IMR-90 (cell line): Measurements from ENCODE around the gene MAT2A. TPM values are rescaled to one million over a fixed set of nuclear protein-coding genes. Genes with fewer than 3 reads are reported as not detected.
A peak's percentile ranks its signal among the peaks of the same experiment; 100 is the strongest.

ENCODE experiments used
- ATAC-seq: fragments of 200-7000 bp; cut with Tn5 transposase; 2 replicates; pipeline ENCODE4 v1.9.1; 2020; ENCODE audit warnings: low read depth, mild to moderate bottlenecking, moderate library complexity
- BruUV-seq: library from RNA; stranded (reverse); fragments of 400-500 nt; replicated peaks from 2 replicates; lab custom pipeline; 2021; lab: Mats Ljungman, UMichigan
- CTCF ChIA-PET: fragments of 300-600 bp; formaldehyde crosslinking; extraction: SDS; loops from one replicate; lab custom pipeline; 2021; ENCODE audit warnings: antibody characterized with exemption; lab: Yijun Ruan, JAX
- POLR2A ChIA-PET: fragments of 300-600 bp; sonication (Branson Sonifier 250); formaldehyde crosslinking; loops from one replicate; lab custom pipeline; 2022; ENCODE audit warnings: antibody characterized with exemption; ENCODE audit not compliant: unreplicated experiment; lab: Charles Lee
- DNase-seq: peaks from one replicate; pipeline ENCODE4 v3.0.0; 2013
- H2AFZ ChIP-seq: replicated peaks from 2 replicates; pipeline ENCODE3; 2013; ENCODE audit warnings: low read length, mild to moderate bottlenecking; ENCODE audit not compliant: poor library complexity
- H2AK5ac ChIP-seq: 2 replicates; pipeline ENCODE4 v1.6.1; 2013; ENCODE audit warnings: low read depth, low read length, inconsistent platforms
- H2AK9ac ChIP-seq: replicated peaks from 2 replicates; pipeline ENCODE3; 2013; ENCODE audit warnings: mild to moderate bottlenecking, low read depth, low read length, moderate library complexity; ENCODE audit not compliant: poor library complexity
- H2BK120ac ChIP-seq: 2 replicates; pipeline ENCODE4 v1.6.1; 2013; ENCODE audit warnings: low read depth, low read length, inconsistent platforms
- H2BK15ac ChIP-seq: 3 replicates; pipeline ENCODE4 v1.6.1; 2013; ENCODE audit warnings: low read depth, low read length, inconsistent platforms
- H2BK20ac ChIP-seq: 2 replicates; pipeline ENCODE4 v1.6.1; 2013; ENCODE audit warnings: low read depth, mild to moderate bottlenecking, inconsistent platforms, low read length, moderate library complexity
- H2BK5ac ChIP-seq: 2 replicates; pipeline ENCODE4 v1.6.1; 2013; ENCODE audit warnings: mild to moderate bottlenecking, low read depth, low read length, inconsistent platforms; ENCODE audit not compliant: poor library complexity, severe bottlenecking
- H3K14ac ChIP-seq: replicated peaks from 2 replicates; pipeline ENCODE4 v1.6.1; 2013; ENCODE audit warnings: low read depth, low read length, inconsistent platforms
- H3K18ac ChIP-seq: 2 replicates; pipeline ENCODE4 v1.6.1; 2013; ENCODE audit warnings: low read depth, low read length, control low read depth
- H3K23ac ChIP-seq: 2 replicates; pipeline ENCODE4 v1.6.1; 2013; ENCODE audit warnings: low read depth, low read length, inconsistent platforms
- H3K27ac ChIP-seq: 2 replicates; pipeline ENCODE4 v1.5.1; 2013; ENCODE audit warnings: mild to moderate bottlenecking, control low read depth, low read length; ENCODE audit not compliant: insufficient read depth
- H3K27me3 ChIP-seq: 2 replicates; pipeline ENCODE4 v1.6.1; 2013; ENCODE audit warnings: low read length; ENCODE audit not compliant: control insufficient read depth, insufficient read depth
- H3K36me3 ChIP-seq: 2 replicates; pipeline ENCODE4 v1.6.1; 2013; ENCODE audit warnings: low read length, mixed read lengths; ENCODE audit not compliant: control insufficient read depth, insufficient read depth
- H3K4ac ChIP-seq: 2 replicates; pipeline ENCODE4 v1.6.1; 2013; ENCODE audit warnings: low read depth, low read length, inconsistent platforms
- H3K4me1 ChIP-seq: 2 replicates; pipeline ENCODE4 v1.6.1; 2013; ENCODE audit warnings: low read length, mixed read lengths; ENCODE audit not compliant: control insufficient read depth, insufficient read depth
- H3K4me2 ChIP-seq: 2 replicates; pipeline ENCODE4 v1.6.1; 2013; ENCODE audit warnings: low read depth, mild to moderate bottlenecking, control low read depth, low read length, moderate library complexity
- H3K4me3 ChIP-seq: 2 replicates; pipeline ENCODE4 v1.5.1; 2013; ENCODE audit warnings: low read depth, mild to moderate bottlenecking, control low read depth, low read length, moderate library complexity; ENCODE audit not compliant: insufficient read depth
- H3K56ac ChIP-seq: 2 replicates; pipeline ENCODE4 v1.6.1; 2013; ENCODE audit warnings: low read length, inconsistent platforms; ENCODE audit not compliant: insufficient read depth; ENCODE audit errors: extremely low read depth
- H3K79me1 ChIP-seq, 2 experiments: 2 replicates each; pipeline ENCODE4 v1.6.1; 2013; ENCODE audit warnings: low read length in 2 of 2, inconsistent platforms in 1 of 2, low read depth in 1 of 2
- H3K9ac ChIP-seq: 2 replicates; pipeline ENCODE4 v1.6.1; 2013; ENCODE audit warnings: low read depth, low read length, control low read depth
- H3K9me1 ChIP-seq: 2 replicates; pipeline ENCODE4 v1.6.1; 2013; ENCODE audit warnings: low read length, inconsistent platforms; ENCODE audit not compliant: insufficient read depth
- H3K9me3 ChIP-seq: 2 replicates; pipeline ENCODE4 v1.6.1; 2013; ENCODE audit warnings: low read length; ENCODE audit not compliant: control insufficient read depth, insufficient read depth
- H4K20me1 ChIP-seq: 2 replicates; pipeline ENCODE4 v1.6.1; 2013; ENCODE audit warnings: low read length, inconsistent platforms; ENCODE audit not compliant: insufficient read depth
- H4K5ac ChIP-seq: 2 replicates; pipeline ENCODE4 v1.6.1; 2013; ENCODE audit warnings: mild to moderate bottlenecking, low read depth, low read length, control low read depth
- H4K8ac ChIP-seq, 2 experiments: 2 replicates each; pipeline ENCODE4 v1.6.1; 2013; ENCODE audit warnings: low read depth in 2 of 2, low read length in 2 of 2, control low read depth in 1 of 2, inconsistent platforms in 1 of 2
- H4K91ac ChIP-seq: 2 replicates; pipeline ENCODE4 v1.6.1; 2013; ENCODE audit warnings: low read depth, low read length, inconsistent platforms; ENCODE audit not compliant: insufficient read depth
- BHLHE40 ChIP-seq: fragments of 150-350 bp; IDR thresholded peaks from 2 replicates; pipeline ENCODE4 v1.6.1; 2016; ENCODE audit warnings: mild to moderate bottlenecking, low read depth, low read length
- CEBPB ChIP-seq: IDR thresholded peaks from 2 replicates; pipeline ENCODE4 v1.6.1; 2012; ENCODE audit warnings: low read depth, low read length, improper control_type of control experiment
- CHD1 ChIP-seq: IDR thresholded peaks from 2 replicates; pipeline ENCODE4 v1.6.1; 2012; ENCODE audit warnings: low read depth, low read length, improper control_type of control experiment
- MAFK ChIP-seq: IDR thresholded peaks from 2 replicates; pipeline ENCODE4 v1.6.1; 2012; ENCODE audit warnings: low read depth, low read length, improper control_type of control experiment
- MXI1 ChIP-seq: IDR thresholded peaks from 2 replicates; pipeline ENCODE4 v1.6.1; 2012; ENCODE audit warnings: low read depth, mild to moderate bottlenecking, low read length, moderate library complexity, borderline replicate concordance
- POLR2A ChIP-seq: IDR thresholded peaks from 2 replicates; pipeline ENCODE4 v1.6.1; 2012; ENCODE audit warnings: mild to moderate bottlenecking, low read depth, low read length
- RAD21 ChIP-seq: IDR thresholded peaks from 2 replicates; pipeline ENCODE4 v1.6.1; 2012; ENCODE audit warnings: low read length, improper control_type of control experiment
- SMC3 ChIP-seq: fragments of 150-350 bp; IDR thresholded peaks from 2 replicates; pipeline ENCODE4 v1.6.1; 2016; ENCODE audit warnings: low read depth, mild to moderate bottlenecking, antibody characterized with exemption, low read length, moderate library complexity
- WGBS, 2 experiments: methylation state at CpG; one replicate each; pipeline versions ENCODE4 v1.1.5 to v1.1.7; 2013; ENCODE audit warnings: missing lambda C conversion rate in 2 of 2; ENCODE audit not compliant: insufficient read length in 1 of 2; ENCODE audit errors: extremely low coverage in 2 of 2; 5-methylcytosine and 5-hydroxymethylcytosine counted together
- dilution Hi-C: fragments of 300-500 bp; cut with HindIII; formaldehyde crosslinking; loops from one replicate; pipeline ENCODE4 v1.14.3; 2018; ENCODE audit warnings: low sequenced_read_pairs; ENCODE audit not compliant: unreplicated experiment
- in situ Hi-C: fragments of 300-500 bp; cut with MboI; formaldehyde crosslinking; loops from 3 replicates; pipeline ENCODE4 v1.14.3; 2019; ENCODE audit warnings: low sequenced_read_pairs, inconsistent platforms, mixed read lengths
- intact Hi-C: fragments of 100-400 bp; cut with micrococcal nuclease; formaldehyde crosslinking; loops from 2 replicates; pipeline ENCODE4 v1.10.0; 2022
- polyA plus RNA-seq, 3 experiments: library from polyadenylated mRNA; depleted of rRNA; stranded (reverse); fragments of >200 nt; gene quantifications; 2 replicates each; pipeline ENCODE4 v1.2.3, GENCODE V29; 2012; ENCODE audit warnings: low replicate concordance in 1 of 3
- total RNA-seq: library from RNA; depleted of rRNA; stranded (reverse); fragments of >200 nt; gene quantifications from 2 replicates; pipeline ENCODE4 v1.2.3, GENCODE V29; 2012
- TF ChIP-seq, protein P1 (sequence below): conservative IDR thresholded peaks from 2 replicates; pipeline ENCODE4 v1.5.1; 2012; ENCODE audit warnings: mild to moderate bottlenecking, low read depth, low read length, improper control_type of control experiment
- TF ChIP-seq, protein P2 (sequence below): fragments of 150-350 bp; IDR thresholded peaks from 2 replicates; pipeline ENCODE4 v1.6.1; 2016; ENCODE audit warnings: low read depth, mild to moderate bottlenecking, low read length, moderate library complexity, borderline replicate concordance

The MAT2A gene
- total and polyA plus RNA-seq, 2 of the 4 experiments (the other 2 are of a cell fraction), result 94.1 to 223 TPM

DNA sequence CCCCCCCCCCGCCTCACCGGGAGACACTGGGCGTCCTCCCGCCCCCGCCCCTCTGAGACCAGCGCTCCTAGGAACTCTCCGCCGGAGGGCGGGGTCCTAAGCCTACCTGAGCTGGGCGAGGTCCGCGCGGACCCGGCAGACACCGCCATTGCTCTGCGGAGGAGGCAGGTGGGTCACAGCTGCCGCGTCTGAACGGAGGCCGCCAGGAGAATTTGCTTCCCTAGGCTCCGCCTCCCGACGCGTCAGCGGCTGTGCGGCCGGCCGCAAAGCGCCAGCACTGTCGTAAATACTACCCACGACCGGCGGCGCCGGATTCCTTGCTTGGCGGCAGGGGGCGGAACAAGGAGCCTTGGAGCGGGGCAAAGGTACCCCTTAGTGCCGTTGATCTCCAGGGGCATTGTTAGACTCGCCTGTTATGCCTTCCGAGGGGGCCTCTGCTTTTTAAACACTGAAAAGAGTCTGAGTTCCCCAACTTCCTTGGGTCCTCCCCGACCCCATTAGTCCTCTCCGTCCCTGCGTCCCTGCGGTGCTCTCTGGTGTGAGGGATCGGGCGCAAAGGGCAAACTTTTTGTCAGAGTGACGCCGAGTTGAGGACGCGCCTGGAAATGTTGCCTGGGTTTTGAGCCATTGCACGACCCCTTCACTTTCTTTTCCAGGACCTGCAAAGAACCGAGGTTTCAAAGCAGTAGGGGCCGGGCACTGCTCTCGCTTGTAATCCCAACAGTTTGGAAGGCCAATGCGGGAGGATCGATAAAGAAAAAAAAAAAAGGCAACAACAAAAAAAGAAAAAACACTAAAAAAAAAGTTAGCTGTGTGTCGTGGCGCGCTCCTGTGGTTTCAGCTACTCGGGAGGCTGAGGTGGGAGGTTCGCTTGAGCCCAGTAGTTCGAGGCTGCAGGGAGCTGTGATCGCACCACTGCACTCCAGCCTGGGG is 22.6 kb downstream of the MAT2A start, which contains the start of gene GGCX:
Gene GGCX (minus strand): TSS at position 214 of the 933 bp plus-strand sequence. CDS start 65 bp downstream, at position 149.
- dilution Hi-C loops (no loop called here), in situ Hi-C loops (no loop called here), intact Hi-C loops (loop anchor here (2.0 to 5.0 kb wide), 2 partner anchors 23 to 41 kb away; partner anchors contain the start of genes TMEM150A and VAMP5)
- BruUV-seq, result no TSS peak
- Histone ChIP-seq H3K27ac (peak within 1 kb of the TSS; percentile 81), H3K4ac (peak within 1 kb of the TSS; percentile 95), H3K4me2 (peak within 1 kb of the TSS; percentile 95), H2BK120ac (peak within 1 kb of the TSS; percentile 56), H3K14ac (peak within 1 kb of the TSS; percentile 99), H2AFZ (peak within 1 kb of the TSS; percentile 95), H3K4me1 (peaks cover 3% of the 10 kb centered on the region; the same call in 1 of the 2 replicates), H3K18ac (peak within 1 kb of the TSS; percentile 31), H3K36me3 (peaks cover 10% of the 10 kb centered on the region), H4K8ac (peak within 1 kb of the TSS; percentile 81 to 95), H4K91ac (peak within 1 kb of the TSS; percentile 69), H4K20me1 (no peaks in the 10 kb centered on the region), H3K9me3 (no peaks in the 10 kb centered on the region), H2BK15ac (no peak within 1 kb of the TSS), H3K4me3 (peak within 1 kb of the TSS; percentile 65), H3K9ac (peak within 1 kb of the TSS; percentile 90), H3K79me1 (peaks cover 19 to 41% of the 10 kb centered on the region in 2 experiments), H2AK5ac (peak within 1 kb of the TSS; percentile 63), H3K27me3 (no peaks in the 10 kb centered on the region), H3K9me1 (peaks cover 8% of the 10 kb centered on the region; the same call in 1 of the 2 replicates), H2BK5ac (peak within 1 kb of the TSS; percentile 80), H4K5ac (peak within 1 kb of the TSS; percentile 85), H2AK9ac (peak within 1 kb of the TSS; percentile 94), H3K23ac (peak within 1 kb of the TSS; percentile 99), H2BK20ac (no peak within 1 kb of the TSS), H3K56ac (peak within 1 kb of the TSS; percentile 73)
- ChIA-PET CTCF (interaction anchor here (0.6 to 1.0 kb wide), 2 partner anchors 140 to 955 kb away, joined by 3 read pairs; no protein-coding TSS in a partner anchor), POLR2A (interaction anchor here (0.6 to 0.8 kb wide), 3 partner anchors 26 to 204 kb away, joined by 3 read pairs; no protein-coding TSS in a partner anchor)
- TF ChIP-seq MXI1 (peak; percentile 62; the same call in 1 of the 2 replicates), BHLHE40 (no peak), CHD1 (no peak), MAFK (no peak), POLR2A (peak; percentile 62), SMC3 (no peak), RAD21 (0 out of 2 replicates have a peak, but pooled peaks have one; percentile 16), CEBPB (no peak)
- TF ChIP-seq, protein P1, sequence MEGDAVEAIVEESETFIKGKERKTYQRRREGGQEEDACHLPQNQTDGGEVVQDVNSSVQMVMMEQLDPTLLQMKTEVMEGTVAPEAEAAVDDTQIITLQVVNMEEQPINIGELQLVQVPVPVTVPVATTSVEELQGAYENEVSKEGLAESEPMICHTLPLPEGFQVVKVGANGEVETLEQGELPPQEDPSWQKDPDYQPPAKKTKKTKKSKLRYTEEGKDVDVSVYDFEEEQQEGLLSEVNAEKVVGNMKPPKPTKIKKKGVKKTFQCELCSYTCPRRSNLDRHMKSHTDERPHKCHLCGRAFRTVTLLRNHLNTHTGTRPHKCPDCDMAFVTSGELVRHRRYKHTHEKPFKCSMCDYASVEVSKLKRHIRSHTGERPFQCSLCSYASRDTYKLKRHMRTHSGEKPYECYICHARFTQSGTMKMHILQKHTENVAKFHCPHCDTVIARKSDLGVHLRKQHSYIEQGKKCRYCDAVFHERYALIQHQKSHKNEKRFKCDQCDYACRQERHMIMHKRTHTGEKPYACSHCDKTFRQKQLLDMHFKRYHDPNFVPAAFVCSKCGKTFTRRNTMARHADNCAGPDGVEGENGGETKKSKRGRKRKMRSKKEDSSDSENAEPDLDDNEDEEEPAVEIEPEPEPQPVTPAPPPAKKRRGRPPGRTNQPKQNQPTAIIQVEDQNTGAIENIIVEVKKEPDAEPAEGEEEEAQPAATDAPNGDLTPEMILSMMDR, result peak; percentile 31; the same call in 1 of the 2 replicates
- TF ChIP-seq, protein P2, sequence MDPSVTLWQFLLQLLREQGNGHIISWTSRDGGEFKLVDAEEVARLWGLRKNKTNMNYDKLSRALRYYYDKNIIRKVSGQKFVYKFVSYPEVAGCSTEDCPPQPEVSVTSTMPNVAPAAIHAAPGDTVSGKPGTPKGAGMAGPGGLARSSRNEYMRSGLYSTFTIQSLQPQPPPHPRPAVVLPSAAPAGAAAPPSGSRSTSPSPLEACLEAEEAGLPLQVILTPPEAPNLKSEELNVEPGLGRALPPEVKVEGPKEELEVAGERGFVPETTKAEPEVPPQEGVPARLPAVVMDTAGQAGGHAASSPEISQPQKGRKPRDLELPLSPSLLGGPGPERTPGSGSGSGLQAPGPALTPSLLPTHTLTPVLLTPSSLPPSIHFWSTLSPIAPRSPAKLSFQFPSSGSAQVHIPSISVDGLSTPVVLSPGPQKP, result no peak
- 1% methylated on average over 27 of the region's 64 CpGs; no CpG with 5 or more reads in 1 of the 2 experiments for WGBS, 2 experiments
- ATAC-seq (peak; percentile 98), DNase-seq (peak; percentile 92)
